Hepatocyte (in vitro differentiated cells): ENCODE data around the gene GJB6. TPM values are rescaled to one million over a fixed set of nuclear protein-coding genes. Genes with fewer than 3 reads are reported as not detected.

Experiments used
- DNase-seq: peaks from one replicate; pipeline ENCODE4 v3.0.0-alpha.2; 2016; ENCODE audit warnings: low spot score
- H2AFZ ChIP-seq: fragments of 200-600 bp; sonication (generic); 2 replicates; pipeline ENCODE4 v1.6.0; 2016; ENCODE audit warnings: antibody characterized with exemption, mild to moderate bottlenecking
- H3K27ac ChIP-seq: fragments of 200-600 bp; sonication (generic); 2 replicates; pipeline ENCODE4 v1.5.1; 2016; ENCODE audit warnings: mild to moderate bottlenecking
- H3K27me3 ChIP-seq: fragments of 200-600 bp; sonication (generic); 2 replicates; pipeline ENCODE4 v1.6.1; 2016
- H3K36me3 ChIP-seq: fragments of 200-600 bp; sonication (generic); replicated peaks from 2 replicates; pipeline ENCODE4 v1.5.1; 2016; ENCODE audit warnings: low read depth; ENCODE audit not compliant: insufficient read depth
- H3K4me1 ChIP-seq: fragments of 200-600 bp; sonication (generic); 2 replicates; pipeline ENCODE4 v1.5.1; 2016; ENCODE audit warnings: mild to moderate bottlenecking, moderate library complexity; ENCODE audit not compliant: insufficient read depth
- H3K4me2 ChIP-seq: fragments of 200-600 bp; sonication (generic); 2 replicates; pipeline ENCODE4 v1.6.0; 2016
- H3K4me3 ChIP-seq: fragments of 200-600 bp; sonication (generic); 2 replicates; pipeline ENCODE4 v1.5.1; 2016; ENCODE audit warnings: mild to moderate bottlenecking
- H3K79me2 ChIP-seq: fragments of 200-600 bp; sonication (generic); 2 replicates; pipeline ENCODE4 v1.6.0; 2017; ENCODE audit warnings: mild to moderate bottlenecking
- H3K9me2 ChIP-seq: fragments of 200-600 bp; sonication (generic); replicated peaks from 2 replicates; pipeline ENCODE4 v1.6.0; 2017; ENCODE audit warnings: mild to moderate bottlenecking; ENCODE audit not compliant: insufficient read depth
- H3K9me3 ChIP-seq: fragments of 200-600 bp; sonication (generic); 2 replicates; pipeline ENCODE4 v1.5.1; 2016; ENCODE audit warnings: low read depth, mild to moderate bottlenecking
- H4K20me1 ChIP-seq: fragments of 200-600 bp; sonication (generic); 2 replicates; pipeline ENCODE4 v1.6.0; 2016; ENCODE audit warnings: mild to moderate bottlenecking; ENCODE audit not compliant: insufficient read depth, poor library complexity, severe bottlenecking
- EZH2 ChIP-seq: fragments of 200-600 bp; sonication (generic); IDR thresholded peaks from 2 replicates; pipeline ENCODE4 v1.6.1; 2016; ENCODE audit warnings: antibody characterized with exemption, mild to moderate bottlenecking, borderline replicate concordance
- EZH2phosphoT487 ChIP-seq: fragments of 200-600 bp; sonication (generic); IDR thresholded peaks from one replicate; pipeline ENCODE4 v1.6.1; 2018; ENCODE audit warnings: antibody characterized with exemption, mild to moderate bottlenecking, low read depth, moderate library complexity; ENCODE audit not compliant: unreplicated experiment, severe bottlenecking
- WGBS: methylation state at CpG from one replicate; pipeline ENCODE4 v1.1.6; 2016; ENCODE audit warnings: low lambda C conversion rate; ENCODE audit errors: missing lambda C conversion rate; 5-methylcytosine and 5-hydroxymethylcytosine counted together
- polyA plus RNA-seq: library from polyadenylated mRNA; unstranded; fragments of >200 nt; fragmentation: Nextera tagmentation; extraction: Ambion mirVana; gene quantifications from 2 replicates; pipeline ENCODE4 v1.2.1, GENCODE V29; 2016
- total RNA-seq: library from RNA; depleted of rRNA; stranded (reverse); fragments of >200 nt; gene quantifications from 2 replicates; pipeline ENCODE4 v1.2.3, GENCODE V29; 2014
- TF ChIP-seq, protein P1 (sequence below): fragments of 200-600 bp; sonication (generic); IDR thresholded peaks from 2 replicates; pipeline ENCODE4 v1.5.1; 2016; ENCODE audit warnings: antibody characterized with exemption, mild to moderate bottlenecking; ENCODE audit not compliant: poor library complexity

GJB6 gene
- total and polyA plus RNA-seq, 2 experiments from 2014 or later, result 1.2 to 2.2 TPM

DNA sequence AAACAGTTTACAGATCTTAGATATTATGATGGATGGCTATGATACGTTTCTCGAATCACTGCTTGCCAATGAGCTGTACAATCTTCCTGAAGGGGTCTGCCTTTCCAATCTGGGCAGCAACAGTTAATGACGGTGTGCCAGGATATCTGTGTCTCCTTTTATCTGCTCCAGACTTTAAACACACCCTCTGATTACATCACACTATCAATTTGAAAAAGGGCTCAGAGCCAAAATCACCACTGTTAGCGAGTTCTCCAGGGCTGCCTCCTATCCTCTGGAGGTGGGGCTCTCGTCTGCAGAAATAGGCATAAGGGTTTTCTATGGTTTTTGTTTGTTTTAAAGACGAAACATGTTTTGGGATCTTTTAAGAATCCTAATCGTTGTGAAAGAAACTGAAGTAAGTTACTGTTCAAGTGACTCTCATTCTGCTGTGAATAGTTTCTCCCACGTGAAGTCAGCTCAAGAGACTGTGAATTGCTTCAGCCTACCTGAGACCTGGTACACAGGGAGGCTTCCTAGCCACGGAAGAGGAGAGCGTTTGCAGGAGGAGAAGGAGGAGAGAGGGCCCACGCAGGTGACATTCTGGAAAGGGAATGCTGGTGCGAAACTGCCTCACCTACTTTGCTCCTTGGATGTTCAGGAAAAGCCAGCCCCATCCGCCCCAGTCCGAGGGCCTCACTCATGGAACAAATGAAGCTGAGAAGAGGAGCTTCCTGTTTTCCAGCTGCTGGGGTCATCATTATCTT is 56.0 kb downstream of the GJB6 start:
- H3K27me3 ChIP-seq, result no peaks in the 10 kb centered on the region
- no peaks in the 10 kb centered on the region for H3K9me2 ChIP-seq
- no peaks in the 10 kb centered on the region for H3K79me2 ChIP-seq
- TF ChIP-seq EZH2, result no peak
- TF ChIP-seq, protein P1, sequence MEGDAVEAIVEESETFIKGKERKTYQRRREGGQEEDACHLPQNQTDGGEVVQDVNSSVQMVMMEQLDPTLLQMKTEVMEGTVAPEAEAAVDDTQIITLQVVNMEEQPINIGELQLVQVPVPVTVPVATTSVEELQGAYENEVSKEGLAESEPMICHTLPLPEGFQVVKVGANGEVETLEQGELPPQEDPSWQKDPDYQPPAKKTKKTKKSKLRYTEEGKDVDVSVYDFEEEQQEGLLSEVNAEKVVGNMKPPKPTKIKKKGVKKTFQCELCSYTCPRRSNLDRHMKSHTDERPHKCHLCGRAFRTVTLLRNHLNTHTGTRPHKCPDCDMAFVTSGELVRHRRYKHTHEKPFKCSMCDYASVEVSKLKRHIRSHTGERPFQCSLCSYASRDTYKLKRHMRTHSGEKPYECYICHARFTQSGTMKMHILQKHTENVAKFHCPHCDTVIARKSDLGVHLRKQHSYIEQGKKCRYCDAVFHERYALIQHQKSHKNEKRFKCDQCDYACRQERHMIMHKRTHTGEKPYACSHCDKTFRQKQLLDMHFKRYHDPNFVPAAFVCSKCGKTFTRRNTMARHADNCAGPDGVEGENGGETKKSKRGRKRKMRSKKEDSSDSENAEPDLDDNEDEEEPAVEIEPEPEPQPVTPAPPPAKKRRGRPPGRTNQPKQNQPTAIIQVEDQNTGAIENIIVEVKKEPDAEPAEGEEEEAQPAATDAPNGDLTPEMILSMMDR, result no peak
- TF ChIP-seq EZH2phosphoT487, result no peak
- H3K9me3 ChIP-seq, result no peaks in the 10 kb centered on the region
- no peak for DNase-seq
- no peaks in the 10 kb centered on the region for H4K20me1 ChIP-seq
- no peak overlapping the region for H3K4me2 ChIP-seq
- H3K36me3 ChIP-seq, result no peaks in the 10 kb centered on the region
- peaks cover 9% of the 10 kb centered on the region for H3K4me1 ChIP-seq
- 74% methylated on average over 14 of the region's 14 CpGs for WGBS
- H3K4me3 ChIP-seq, result no peak overlapping the region
- H3K27ac ChIP-seq, result peak overlapping the region; percentile 70
- no peak overlapping the region for H2AFZ ChIP-seq

DNA sequence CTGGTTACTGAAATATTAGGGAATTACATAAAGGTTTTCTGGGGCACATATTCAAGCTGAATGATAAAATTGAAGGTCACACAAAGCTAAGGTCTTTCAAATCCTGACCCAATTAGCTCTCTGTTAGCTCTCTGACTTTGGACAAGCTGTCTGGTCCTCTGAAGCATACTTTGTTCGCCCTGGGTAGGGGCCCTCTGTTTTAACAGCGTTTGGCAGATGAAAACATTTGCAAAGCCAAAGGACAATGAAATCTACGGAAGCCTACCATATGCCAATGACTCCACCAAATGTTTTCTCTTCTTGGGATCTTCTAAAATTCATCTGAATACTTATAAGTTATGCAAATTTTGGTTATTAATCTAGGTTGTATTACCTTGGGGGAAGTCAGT is 56.7 kb downstream of the GJB6 start:
- 65% methylated on average over 3 of the region's 3 CpGs for WGBS
- Histone ChIP-seq H3K4me1 (peaks cover 9% of the 10 kb centered on the region), H2AFZ (peak overlapping the region; percentile 31), H3K9me2 (no peaks in the 10 kb centered on the region), H3K27me3 (no peaks in the 10 kb centered on the region), H3K9me3 (no peaks in the 10 kb centered on the region), H3K4me2 (peak overlapping the region; percentile 53), H3K79me2 (no peaks in the 10 kb centered on the region), H3K27ac (peak overlapping the region; percentile 70), H3K36me3 (no peaks in the 10 kb centered on the region), H3K4me3 (no peak overlapping the region), H4K20me1 (no peaks in the 10 kb centered on the region)
- TF ChIP-seq EZH2phosphoT487, result no peak
- TF ChIP-seq, protein P1, result no peak
- no peak for TF ChIP-seq EZH2
- DNase-seq, result no peak

DNA sequence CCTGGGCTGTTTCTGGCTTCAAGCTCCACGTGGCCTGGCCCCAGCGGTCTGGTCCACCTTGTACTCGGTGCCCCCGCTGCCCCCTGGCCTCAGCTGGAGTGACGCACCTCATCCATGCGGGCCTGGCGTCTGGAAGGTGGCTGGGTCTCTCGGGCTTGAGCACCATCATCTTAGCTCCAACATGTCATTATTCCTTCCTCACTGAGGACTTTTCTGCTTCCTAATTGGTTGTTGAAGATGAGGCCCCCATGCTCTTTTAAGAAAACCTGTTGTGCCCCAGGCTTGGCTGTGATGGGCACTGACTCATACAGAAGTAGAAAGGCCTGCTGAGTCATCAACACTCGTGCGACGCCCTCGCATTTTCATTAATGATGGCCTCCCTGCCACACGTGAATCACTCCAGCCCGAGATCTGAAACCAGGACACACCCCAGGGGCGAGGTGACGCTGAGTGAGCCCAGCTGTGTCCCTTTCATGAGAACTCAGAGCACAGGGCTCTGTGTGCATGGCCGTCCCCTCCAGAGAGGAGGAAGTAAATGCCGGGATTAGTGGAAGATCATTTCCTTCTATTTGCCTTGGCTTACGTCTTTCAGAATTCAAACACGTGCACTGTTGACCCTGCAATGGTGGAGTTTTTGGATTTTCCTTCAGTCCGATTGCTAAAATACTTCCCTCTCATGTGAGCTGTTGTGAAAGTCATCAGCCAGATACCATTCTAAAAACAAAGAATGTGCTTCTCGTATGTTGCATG is 57.3 kb downstream of the GJB6 start:
- DNase-seq, result peak; percentile 95
- H3K27ac ChIP-seq, result peak overlapping the region; percentile 72
- peaks cover 9% of the 10 kb centered on the region for H3K4me1 ChIP-seq
- no peaks in the 10 kb centered on the region for H3K79me2 ChIP-seq
- H3K9me3 ChIP-seq, result no peaks in the 10 kb centered on the region
- no peak overlapping the region for H3K4me3 ChIP-seq
- WGBS, result 44% methylated on average over 22 of the region's 22 CpGs
- no peaks in the 10 kb centered on the region for H3K36me3 ChIP-seq
- no peaks in the 10 kb centered on the region for H4K20me1 ChIP-seq
- H2AFZ ChIP-seq, result peak overlapping the region; percentile 31
- no peak for TF ChIP-seq EZH2
- TF ChIP-seq, protein P1, result no peak
- H3K27me3 ChIP-seq, result no peaks in the 10 kb centered on the region
- H3K4me2 ChIP-seq, result peak overlapping the region; percentile 53
- H3K9me2 ChIP-seq, result no peaks in the 10 kb centered on the region
